H1 (cell line): ENCODE results near the gene EML5. TPM values are rescaled to one million over a fixed set of nuclear protein-coding genes. Genes with fewer than 3 reads are reported as not detected.

Experiments
- CTCF ChIA-PET: fragments of 300-600 bp; sonication (Branson Sonifier 250); formaldehyde crosslinking; loops from one replicate; lab custom pipeline; 2021; ENCODE audit not compliant: partially characterized antibody; lab: Charles Lee
- POLR2A ChIA-PET: fragments of 300-600 bp; sonication (Branson Sonifier 250); formaldehyde crosslinking; loops from one replicate; lab custom pipeline; 2021; ENCODE audit warnings: inconsistent platforms; ENCODE audit not compliant: partially characterized antibody; lab: Charles Lee
- DNase-seq, 2 experiments: peaks; one replicate each; pipeline versions ENCODE4 v3.0.0 to v3.0.0-alpha.2; 2010 to 2022; ENCODE audit warnings: low spot score in 2 of 2, low read depth in 1 of 2, mixed read lengths in 1 of 2
- FAIRE-seq: peaks from 2 replicates; lab custom pipeline; 2011; peaks lifted over from hg19 to GRCh38; lab: Jason Lieb, UNC
- H2AFZ ChIP-seq: 2 replicates; pipeline ENCODE4 v1.8.1; 2012; ENCODE audit warnings: low read length, inconsistent platforms
- H2AK5ac ChIP-seq: 2 replicates; pipeline ENCODE4 v1.6.1; 2013; ENCODE audit warnings: low read depth, low read length
- H2BK120ac ChIP-seq: replicated peaks from 2 replicates; pipeline ENCODE3; 2013; ENCODE audit warnings: low read depth, low read length, inconsistent platforms
- H2BK12ac ChIP-seq: 2 replicates; pipeline ENCODE4 v1.6.1; 2013; ENCODE audit warnings: low read depth, low read length
- H2BK15ac ChIP-seq: 2 replicates; pipeline ENCODE4 v1.6.1; 2013; ENCODE audit warnings: low read length
- H2BK20ac ChIP-seq: 2 replicates; pipeline ENCODE4 v1.6.1; 2013; ENCODE audit warnings: low read length
- H2BK5ac ChIP-seq: 2 replicates; pipeline ENCODE4 v1.6.1; 2013; ENCODE audit warnings: low read depth, low read length
- H3K14ac ChIP-seq: 2 replicates; pipeline ENCODE4 v1.6.1; 2013; ENCODE audit warnings: inconsistent platforms; ENCODE audit not compliant: insufficient read length
- H3K18ac ChIP-seq: 2 replicates; pipeline ENCODE4 v1.6.1; 2013; ENCODE audit warnings: low read length; ENCODE audit errors: extremely low read depth
- H3K23ac ChIP-seq: 2 replicates; pipeline ENCODE4 v1.6.1; 2013; ENCODE audit warnings: inconsistent platforms; ENCODE audit not compliant: insufficient read length
- H3K23me2 ChIP-seq: 2 replicates; pipeline ENCODE4 v1.6.1; 2013; ENCODE audit warnings: low read depth, low read length
- H3K27ac ChIP-seq: 2 replicates; pipeline ENCODE4 v1.6.1; 2011; ENCODE audit warnings: low read depth, low read length, inconsistent platforms
- H3K27me3 ChIP-seq, 4 experiments: replicated peaks in 1 of 4; 1 replicate in 1 of 4; 2 replicates in 3 of 4; pipeline versions ENCODE4 v1.6.1 to v1.8.1; 2011 to 2013; ENCODE audit warnings: low read length in 3 of 4, mild to moderate bottlenecking in 3 of 4, inconsistent platforms in 2 of 4, mixed read lengths in 2 of 4, moderate library complexity in 1 of 4; ENCODE audit not compliant: control insufficient read depth in 3 of 4, insufficient read depth in 3 of 4; ENCODE audit errors: extremely low read depth in 1 of 4
- H3K36me3 ChIP-seq, 4 experiments: 2 replicates each; pipeline versions ENCODE4 v1.6.1 to v1.8.1; 2011 to 2013; ENCODE audit warnings: mild to moderate bottlenecking in 4 of 4, low read length in 3 of 4, moderate library complexity in 2 of 4, control low read depth in 1 of 4, inconsistent platforms in 1 of 4; ENCODE audit not compliant: insufficient read depth in 4 of 4, control insufficient read depth in 2 of 4
- H3K4ac ChIP-seq: replicated peaks from 2 replicates; pipeline ENCODE3; 2013; ENCODE audit warnings: low read length, low read depth, mixed read lengths, inconsistent platforms; ENCODE audit not compliant: insufficient read length
- H3K4me1 ChIP-seq, 4 experiments: replicated peaks in 1 of 4; 1 replicate in 1 of 4; 2 replicates in 3 of 4; pipeline versions ENCODE4 v1.6.1 to v1.8.1; 2011 to 2013; ENCODE audit warnings: low read length in 3 of 4, inconsistent platforms in 2 of 4, mixed read lengths in 1 of 4; ENCODE audit not compliant: insufficient read depth in 4 of 4, control insufficient read depth in 3 of 4
- H3K4me2 ChIP-seq, 2 experiments: 2 replicates each; pipeline versions ENCODE4 v1.6.1 to v1.8.1; 2011 to 2013; ENCODE audit warnings: low read depth in 2 of 2, low read length in 2 of 2, control low read depth in 1 of 2, inconsistent platforms in 1 of 2, mild to moderate bottlenecking in 1 of 2; ENCODE audit not compliant: insufficient read depth in 1 of 2
- H3K4me3 ChIP-seq, 4 experiments: fragments of 200-600, 300-600 bp in 1 of 4; sonication (generic), shearing (Covaris generic), sonication (Bioruptor Twin) in 1 of 4; 2 replicates each; pipeline versions ENCODE4 v1.5.1 to v1.8.1; 2011 to 2016; ENCODE audit warnings: low read length in 4 of 4, low read depth in 3 of 4, control low read depth in 2 of 4, inconsistent platforms in 2 of 4, mild to moderate bottlenecking in 2 of 4, mixed read lengths in 1 of 4, moderate library complexity in 1 of 4; ENCODE audit not compliant: insufficient read depth in 2 of 4; ENCODE audit errors: extremely low read depth in 1 of 4
- H3K56ac ChIP-seq: replicated peaks from 2 replicates; pipeline ENCODE3; 2013; ENCODE audit warnings: low read depth, mild to moderate bottlenecking, mixed read lengths, low read length, inconsistent platforms; ENCODE audit not compliant: insufficient read length
- H3K79me1 ChIP-seq: 2 replicates; pipeline ENCODE4 v1.6.1; 2013; ENCODE audit warnings: low read depth, low read length, control low read depth
- H3K79me2 ChIP-seq, 2 experiments: 2 replicates each; pipeline versions ENCODE4 v1.6.1 to v1.8.1; 2012 to 2013; ENCODE audit warnings: low read length in 2 of 2, mild to moderate bottlenecking in 2 of 2, inconsistent platforms in 1 of 2; ENCODE audit not compliant: insufficient read depth in 2 of 2, control insufficient read depth in 1 of 2
- H3K9ac ChIP-seq, 4 experiments: replicated peaks in 1 of 4; 1 replicate in 1 of 4; 2 replicates in 3 of 4; pipeline versions ENCODE4 v1.6.1 to v1.8.1; 2011 to 2013; ENCODE audit warnings: low read depth in 3 of 4, low read length in 3 of 4, control low read depth in 2 of 4, mild to moderate bottlenecking in 2 of 4, moderate library complexity in 2 of 4, inconsistent platforms in 1 of 4; ENCODE audit errors: extremely low read depth in 1 of 4
- H3K9me3 ChIP-seq, 2 experiments: 2 replicates each; pipeline versions ENCODE4 v1.6.1 to v1.8.1; 2012 to 2013; ENCODE audit warnings: mild to moderate bottlenecking in 2 of 2, moderate library complexity in 2 of 2, control low read depth in 1 of 2, inconsistent platforms in 1 of 2, low read depth in 1 of 2, low read length in 1 of 2, mixed read lengths in 1 of 2; ENCODE audit not compliant: insufficient read depth in 2 of 2
- H4K20me1 ChIP-seq, 2 experiments: replicated peaks in 1 of 2; 2 replicates each; pipeline versions ENCODE3 to v1.8.1; 2011 to 2013; ENCODE audit warnings: inconsistent platforms in 2 of 2, low read length in 2 of 2, mild to moderate bottlenecking in 1 of 2; ENCODE audit not compliant: insufficient read depth in 2 of 2, control insufficient read depth in 1 of 2
- H4K5ac ChIP-seq: 2 replicates; pipeline ENCODE4 v1.6.1; 2013; ENCODE audit warnings: low read length, low read depth, mixed read lengths, inconsistent platforms; ENCODE audit not compliant: insufficient read length
- H4K8ac ChIP-seq: 2 replicates; pipeline ENCODE4 v1.8.0; 2013; ENCODE audit warnings: mild to moderate bottlenecking, moderate library complexity, low read length, inconsistent platforms; ENCODE audit not compliant: insufficient read depth; ENCODE audit errors: extremely low read depth
- H4K91ac ChIP-seq: replicated peaks from 2 replicates; pipeline ENCODE3; 2013; ENCODE audit warnings: low read length, mixed read lengths, inconsistent platforms; ENCODE audit not compliant: insufficient read length
- CBX5 ChIP-seq: fragments of 300-800, 300-1000 bp; sonication (generic); IDR thresholded peaks from 2 replicates; pipeline ENCODE4 v1.7.1; 2016; ENCODE audit warnings: antibody characterized with exemption, low read length, low read depth
- TEAD4 ChIP-seq: IDR thresholded peaks from 2 replicates; pipeline ENCODE4 v1.6.1; 2012; ENCODE audit warnings: low read depth, low read length, inconsistent platforms, mixed read lengths
- WGBS, 2 experiments: shearing (Covaris generic) in 1 of 2; methylation state at CpG; one replicate each; pipeline versions ENCODE4 v1.1.6 to v1.1.7; 2013 to 2015; ENCODE audit warnings: low lambda C conversion rate in 2 of 2, mixed read lengths in 2 of 2, inconsistent platforms in 1 of 2, low coverage in 1 of 2, missing lambda C conversion rate in 1 of 2; ENCODE audit not compliant: insufficient replicate concordance in 2 of 2, insufficient coverage in 1 of 2, insufficient read length in 1 of 2; ENCODE audit errors: extremely low coverage in 1 of 2, missing lambda C conversion rate in 1 of 2; 5-methylcytosine and 5-hydroxymethylcytosine counted together
- polyA plus RNA-seq, 7 experiments: library from polyadenylated mRNA; depleted of rRNA in 3 of 7; stranded (reverse) in 5 of 7; unstranded in 2 of 7; fragments of >200 nt in 5 of 7; fragments of 200-250 nt in 2 of 7; gene quantifications; 1 replicate in 5 of 7; 2 replicates in 1 of 7; 4 replicates in 1 of 7; pipeline versions ENCODE4 v1.2.1 to v1.2.3, GENCODE V29; 2011 to 2013; ENCODE audit warnings: missing spikeins in 2 of 7, mixed read lengths in 2 of 7
- total RNA-seq: library from RNA; stranded (reverse); fragmentation: NEBNext Ultra II Directional; extraction: Animal tissue kit (Norgen Biotek cat#: 25700); gene quantifications from 2 replicates; pipeline ENCODE4 v1.2.1, GENCODE V29; 2021

Gene EML5
- total and polyA plus RNA-seq, 2 of the 8 experiments (the other 6 are each of a cell fraction or from before 2014, with no cell fraction given): 0.39 to 0.88 TPM

- 80% methylated on average over 3 of the region's 3 CpGs; no CpG with 5 or more reads in 1 of the 2 experiments for WGBS, 2 experiments
- Histone ChIP-seq H3K79me2 (no peaks in the 10 kb centered on the region), H2BK12ac (no peak overlapping the region), H3K14ac (no peak overlapping the region), H2BK5ac (no peak overlapping the region), H2BK120ac (no peak overlapping the region), H3K56ac (no peak overlapping the region), H2AK5ac (no peak overlapping the region), H3K23ac (no peak overlapping the region)
- TF ChIP-seq TEAD4 (no peak), CBX5 (no peak)
- TF ChIP-seq, all 59 proteins: peak for 0
- H4K20me1 ChIP-seq: no peaks in the 10 kb centered on the region
- H2BK20ac ChIP-seq: no peak overlapping the region
- FAIRE-seq (no peak), DNase-seq (no peak)
- H3K27ac ChIP-seq: no peak overlapping the region
- H3K23me2 ChIP-seq: no peaks in the 10 kb centered on the region
- no peak overlapping the region for H2BK15ac ChIP-seq
- H2AFZ ChIP-seq: no peak overlapping the region
- H3K36me3 ChIP-seq: no peaks in the 10 kb centered on the region
- H4K5ac ChIP-seq: no peak overlapping the region
- H4K8ac ChIP-seq: no peak overlapping the region
- no peaks in the 10 kb centered on the region for H3K27me3 ChIP-seq
- no peak overlapping the region for H4K91ac ChIP-seq
- no peaks in the 10 kb centered on the region for H3K9me3 ChIP-seq
- ChIA-PET POLR2A (no interaction called here), CTCF (no interaction called here)
- no peaks in the 10 kb centered on the region for H3K79me1 ChIP-seq
- no peak overlapping the region for H3K4ac ChIP-seq
- no peaks in the 10 kb centered on the region for H3K4me1 ChIP-seq
- no peak overlapping the region for H3K18ac ChIP-seq
- H3K9ac ChIP-seq: no peak overlapping the region
- H3K4me3 ChIP-seq: no peak overlapping the region
- H3K4me2 ChIP-seq: no peak overlapping the region
Observed at GRCh38 chr14:88631091-88631490, 161.7 kb downstream of the EML5 start.
